IMR-90 (cell line): ENCODE measurements around the gene CDK6. TPM values are rescaled to one million over a fixed set of nuclear protein-coding genes. Genes with fewer than 3 reads are reported as not detected.

Experiments
- ATAC-seq: fragments of 200-7000 bp; cut with Tn5 transposase; 2 replicates; pipeline ENCODE4 v1.9.1; 2020; ENCODE audit warnings: low read depth, mild to moderate bottlenecking, moderate library complexity
- BruUV-seq: library from RNA; stranded (reverse); fragments of 400-500 nt; replicated peaks from 2 replicates; lab custom pipeline; 2021; lab: Mats Ljungman, UMichigan
- CTCF ChIA-PET: fragments of 300-600 bp; formaldehyde crosslinking; extraction: SDS; loops from one replicate; lab custom pipeline; 2021; ENCODE audit warnings: antibody characterized with exemption; lab: Yijun Ruan, JAX
- POLR2A ChIA-PET: fragments of 300-600 bp; sonication (Branson Sonifier 250); formaldehyde crosslinking; loops from one replicate; lab custom pipeline; 2022; ENCODE audit warnings: antibody characterized with exemption; ENCODE audit not compliant: unreplicated experiment; lab: Charles Lee
- DNase-seq: peaks from one replicate; pipeline ENCODE4 v3.0.0; 2013
- H2AFZ ChIP-seq: replicated peaks from 2 replicates; pipeline ENCODE3; 2013; ENCODE audit warnings: low read length, mild to moderate bottlenecking; ENCODE audit not compliant: poor library complexity
- H2AK5ac ChIP-seq: 2 replicates; pipeline ENCODE4 v1.6.1; 2013; ENCODE audit warnings: low read depth, low read length, inconsistent platforms
- H2AK9ac ChIP-seq: replicated peaks from 2 replicates; pipeline ENCODE3; 2013; ENCODE audit warnings: mild to moderate bottlenecking, low read depth, low read length, moderate library complexity; ENCODE audit not compliant: poor library complexity
- H2BK120ac ChIP-seq: 2 replicates; pipeline ENCODE4 v1.6.1; 2013; ENCODE audit warnings: low read depth, low read length, inconsistent platforms
- H2BK15ac ChIP-seq: 3 replicates; pipeline ENCODE4 v1.6.1; 2013; ENCODE audit warnings: low read depth, low read length, inconsistent platforms
- H2BK20ac ChIP-seq: 2 replicates; pipeline ENCODE4 v1.6.1; 2013; ENCODE audit warnings: low read depth, mild to moderate bottlenecking, inconsistent platforms, low read length, moderate library complexity
- H2BK5ac ChIP-seq: 2 replicates; pipeline ENCODE4 v1.6.1; 2013; ENCODE audit warnings: mild to moderate bottlenecking, low read depth, low read length, inconsistent platforms; ENCODE audit not compliant: poor library complexity, severe bottlenecking
- H3K14ac ChIP-seq: replicated peaks from 2 replicates; pipeline ENCODE4 v1.6.1; 2013; ENCODE audit warnings: low read depth, low read length, inconsistent platforms
- H3K18ac ChIP-seq: 2 replicates; pipeline ENCODE4 v1.6.1; 2013; ENCODE audit warnings: low read depth, low read length, control low read depth
- H3K23ac ChIP-seq: 2 replicates; pipeline ENCODE4 v1.6.1; 2013; ENCODE audit warnings: low read depth, low read length, inconsistent platforms
- H3K27ac ChIP-seq: 2 replicates; pipeline ENCODE4 v1.5.1; 2013; ENCODE audit warnings: mild to moderate bottlenecking, control low read depth, low read length; ENCODE audit not compliant: insufficient read depth
- H3K27me3 ChIP-seq: 2 replicates; pipeline ENCODE4 v1.6.1; 2013; ENCODE audit warnings: low read length; ENCODE audit not compliant: control insufficient read depth, insufficient read depth
- H3K36me3 ChIP-seq: 2 replicates; pipeline ENCODE4 v1.6.1; 2013; ENCODE audit warnings: low read length, mixed read lengths; ENCODE audit not compliant: control insufficient read depth, insufficient read depth
- H3K4ac ChIP-seq: 2 replicates; pipeline ENCODE4 v1.6.1; 2013; ENCODE audit warnings: low read depth, low read length, inconsistent platforms
- H3K4me1 ChIP-seq: 2 replicates; pipeline ENCODE4 v1.6.1; 2013; ENCODE audit warnings: low read length, mixed read lengths; ENCODE audit not compliant: control insufficient read depth, insufficient read depth
- H3K4me2 ChIP-seq: 2 replicates; pipeline ENCODE4 v1.6.1; 2013; ENCODE audit warnings: low read depth, mild to moderate bottlenecking, control low read depth, low read length, moderate library complexity
- H3K4me3 ChIP-seq: 2 replicates; pipeline ENCODE4 v1.5.1; 2013; ENCODE audit warnings: low read depth, mild to moderate bottlenecking, control low read depth, low read length, moderate library complexity; ENCODE audit not compliant: insufficient read depth
- H3K56ac ChIP-seq: 2 replicates; pipeline ENCODE4 v1.6.1; 2013; ENCODE audit warnings: low read length, inconsistent platforms; ENCODE audit not compliant: insufficient read depth; ENCODE audit errors: extremely low read depth
- H3K79me1 ChIP-seq, 2 experiments: 2 replicates each; pipeline ENCODE4 v1.6.1; 2013; ENCODE audit warnings: low read length in 2 of 2, inconsistent platforms in 1 of 2, low read depth in 1 of 2
- H3K9ac ChIP-seq: 2 replicates; pipeline ENCODE4 v1.6.1; 2013; ENCODE audit warnings: low read depth, low read length, control low read depth
- H3K9me1 ChIP-seq: 2 replicates; pipeline ENCODE4 v1.6.1; 2013; ENCODE audit warnings: low read length, inconsistent platforms; ENCODE audit not compliant: insufficient read depth
- H3K9me3 ChIP-seq: 2 replicates; pipeline ENCODE4 v1.6.1; 2013; ENCODE audit warnings: low read length; ENCODE audit not compliant: control insufficient read depth, insufficient read depth
- H4K20me1 ChIP-seq: 2 replicates; pipeline ENCODE4 v1.6.1; 2013; ENCODE audit warnings: low read length, inconsistent platforms; ENCODE audit not compliant: insufficient read depth
- H4K5ac ChIP-seq: 2 replicates; pipeline ENCODE4 v1.6.1; 2013; ENCODE audit warnings: mild to moderate bottlenecking, low read depth, low read length, control low read depth
- H4K8ac ChIP-seq, 2 experiments: 2 replicates each; pipeline ENCODE4 v1.6.1; 2013; ENCODE audit warnings: low read depth in 2 of 2, low read length in 2 of 2, control low read depth in 1 of 2, inconsistent platforms in 1 of 2
- H4K91ac ChIP-seq: 2 replicates; pipeline ENCODE4 v1.6.1; 2013; ENCODE audit warnings: low read depth, low read length, inconsistent platforms; ENCODE audit not compliant: insufficient read depth
- FOS ChIP-seq: fragments of 150-350 bp; IDR thresholded peaks from 2 replicates; pipeline ENCODE4 v1.6.1; 2016; ENCODE audit warnings: low read depth, low read length
- MAFK ChIP-seq: IDR thresholded peaks from 2 replicates; pipeline ENCODE4 v1.6.1; 2012; ENCODE audit warnings: low read depth, low read length, improper control_type of control experiment
- RAD21 ChIP-seq: IDR thresholded peaks from 2 replicates; pipeline ENCODE4 v1.6.1; 2012; ENCODE audit warnings: low read length, improper control_type of control experiment
- WGBS, 2 experiments: methylation state at CpG; one replicate each; pipeline versions ENCODE4 v1.1.5 to v1.1.7; 2013; ENCODE audit warnings: missing lambda C conversion rate in 2 of 2; ENCODE audit not compliant: insufficient read length in 1 of 2; ENCODE audit errors: extremely low coverage in 2 of 2; 5-methylcytosine and 5-hydroxymethylcytosine counted together
- dilution Hi-C: fragments of 300-500 bp; cut with HindIII; formaldehyde crosslinking; loops from one replicate; pipeline ENCODE4 v1.14.3; 2018; ENCODE audit warnings: low sequenced_read_pairs; ENCODE audit not compliant: unreplicated experiment
- in situ Hi-C: fragments of 300-500 bp; cut with MboI; formaldehyde crosslinking; loops from 3 replicates; pipeline ENCODE4 v1.14.3; 2019; ENCODE audit warnings: low sequenced_read_pairs, inconsistent platforms, mixed read lengths
- intact Hi-C: fragments of 100-400 bp; cut with micrococcal nuclease; formaldehyde crosslinking; loops from 2 replicates; pipeline ENCODE4 v1.10.0; 2022
- polyA plus RNA-seq, 3 experiments: library from polyadenylated mRNA; depleted of rRNA; stranded (reverse); fragments of >200 nt; gene quantifications; 2 replicates each; pipeline ENCODE4 v1.2.3, GENCODE V29; 2012; ENCODE audit warnings: low replicate concordance in 1 of 3
- total RNA-seq: library from RNA; depleted of rRNA; stranded (reverse); fragments of >200 nt; gene quantifications from 2 replicates; pipeline ENCODE4 v1.2.3, GENCODE V29; 2012

CDK6 gene
- total and polyA plus RNA-seq, 2 of the 4 experiments (the other 2 are of a cell fraction) = 21.5 to 195 TPM

GRCh38 chr7:92627956-92628355 lies 208.4 kb downstream of the CDK6 start:
- intact Hi-C loops (no loop called here), in situ Hi-C loops (no loop called here), dilution Hi-C loops (no loop called here)
- DNase-seq = no peak
- no TSS peak for BruUV-seq
- no peak overlapping the region for H3K27ac ChIP-seq
- no peak overlapping the region for H3K14ac ChIP-seq
- H4K20me1 ChIP-seq = peaks cover 11% of the 10 kb centered on the region; the same call in 1 of the 2 replicates
- no peak overlapping the region for H4K8ac ChIP-seq
- ChIA-PET POLR2A (no interaction called here), CTCF (no interaction called here)
- no peak overlapping the region for H3K4me2 ChIP-seq
- peaks cover 14% of the 10 kb centered on the region for H3K9me1 ChIP-seq
- no peak for ATAC-seq
- H3K23ac ChIP-seq = no peak overlapping the region
- peaks cover 39 to 67% of the 10 kb centered on the region in 2 experiments for H3K79me1 ChIP-seq
- no peak overlapping the region for H3K56ac ChIP-seq
- no peak overlapping the region for H3K4ac ChIP-seq
- no peak overlapping the region for H2BK120ac ChIP-seq
- H2BK15ac ChIP-seq = no peak overlapping the region
- no peak overlapping the region for H2AFZ ChIP-seq
- no peak overlapping the region for H4K91ac ChIP-seq
- no peak overlapping the region for H3K18ac ChIP-seq
- H3K4me1 ChIP-seq = peaks cover 1% of the 10 kb centered on the region; the same call in 1 of the 2 replicates
- no CpG with 5 or more reads among the region's 4 CpGs for WGBS, 2 experiments
- no peak overlapping the region for H2BK5ac ChIP-seq
- no peak overlapping the region for H3K4me3 ChIP-seq
- H3K9ac ChIP-seq = no peak overlapping the region
- no peak overlapping the region for H4K5ac ChIP-seq
- H2AK9ac ChIP-seq = no peak overlapping the region
- no peak overlapping the region for H2AK5ac ChIP-seq
- peaks cover 5% of the 10 kb centered on the region for H3K36me3 ChIP-seq
- no peaks in the 10 kb centered on the region; the same call in 1 of the 2 replicates for H3K9me3 ChIP-seq
- no peak overlapping the region for H2BK20ac ChIP-seq
- TF ChIP-seq FOS (no peak), RAD21 (no peak), MAFK (peak; percentile 33; the same call in 1 of the 2 replicates)
- no peaks in the 10 kb centered on the region for H3K27me3 ChIP-seq
